HCT116 (cell line): ENCODE results near the gene TLCD2. TPM values are rescaled to one million over a fixed set of nuclear protein-coding genes. Genes with fewer than 3 reads are reported as not detected.
"Not testable (repeated sequence)": the region's sequence is repeated elsewhere in the genome, so short reads cannot be mapped to it uniquely, and the experiment has no call there.

Experiments
- ATAC-seq: fragments of 200-7000 bp; cut with Tn5 transposase; 2 replicates; pipeline ENCODE4 v1.9.1; 2020; ENCODE audit warnings: mild to moderate bottlenecking, moderate library complexity
- BruUV-seq: library from RNA; stranded (reverse); fragments of 400-500 nt; replicated peaks from 2 replicates; lab custom pipeline; 2021; lab: Mats Ljungman, UMichigan
- CTCF ChIA-PET: fragments of 300-600 bp; sonication (Branson Sonifier 250); formaldehyde crosslinking; loops from one replicate; lab custom pipeline; 2021; ENCODE audit warnings: antibody characterized with exemption; lab: Charles Lee
- POLR2A ChIA-PET: fragments of 300-600, 350-600 bp; sonication (Branson Sonifier 250); formaldehyde crosslinking; loops from one replicate; lab custom pipeline; 2021; ENCODE audit warnings: antibody characterized with exemption; lab: Charles Lee
- RAD21 ChIA-PET, 2 experiments: fragments of 300-600 bp; sonication (Branson Sonifier 250); formaldehyde crosslinking; loops; one replicate each; lab custom pipeline; 2023; ENCODE audit warnings: low total read pairs in 2 of 2; ENCODE audit not compliant: uncharacterized antibody in 2 of 2, unreplicated experiment in 2 of 2, low non-redundant PET in 1 of 2; lab: Charles Lee
- DNase-seq: peaks from one replicate; pipeline ENCODE4 v3.0.0-alpha.2; 2010; ENCODE audit warnings: low read depth, low spot score
- H2AFZ ChIP-seq: fragments of 200-600 bp; shearing (Covaris generic), sonication (generic); 2 replicates; pipeline ENCODE4 v1.6.1; 2017; ENCODE audit warnings: low read depth, mixed run types, mixed read lengths, antibody characterized with exemption, low read length; ENCODE audit not compliant: poor library complexity, severe bottlenecking
- H3K27ac ChIP-seq: 2 replicates; pipeline ENCODE4 v1.5.1; 2012; ENCODE audit warnings: low read depth, low read length
- H3K27me3 ChIP-seq: fragments of 200-600 bp; sonication (generic); 2 replicates; pipeline ENCODE4 v1.6.1; 2016; ENCODE audit warnings: mixed run types, low read length, mixed read lengths; ENCODE audit not compliant: insufficient read depth
- H3K36me3 ChIP-seq, 2 experiments: fragments of 200-500 bp in 1 of 2; fragments of 200-600 bp in 1 of 2; sonication (Bioruptor generic) in 1 of 2; sonication (generic) in 1 of 2; 2 replicates each; pipeline versions ENCODE4 v1.5.1 to v1.6.1; 2014 to 2016; ENCODE audit warnings: low read length in 2 of 2, inconsistent platforms in 1 of 2, mixed read lengths in 1 of 2, mixed run types in 1 of 2; ENCODE audit not compliant: insufficient read depth in 2 of 2, control insufficient read depth in 1 of 2
- H3K4me1 ChIP-seq, 2 experiments: fragments of 200-600 bp in 1 of 2; sonication (generic) in 1 of 2; 2 replicates each; pipeline versions ENCODE4 v1.5.1 to v1.6.1; 2012 to 2017; ENCODE audit warnings: low read length in 2 of 2, inconsistent platforms in 1 of 2, mild to moderate bottlenecking in 1 of 2, mixed read lengths in 1 of 2, mixed run types in 1 of 2, moderate library complexity in 1 of 2; ENCODE audit not compliant: insufficient read depth in 2 of 2, control insufficient read depth in 1 of 2
- H3K4me2 ChIP-seq: fragments of 200-600 bp; sonication (generic); 2 replicates; pipeline ENCODE4 v1.6.1; 2017; ENCODE audit warnings: mixed run types, low read length, mixed read lengths
- H3K4me3 ChIP-seq, 2 experiments: fragments of 200-600 bp in 1 of 2; sonication (generic) in 1 of 2; replicated peaks in 1 of 2; 2 replicates each; pipeline ENCODE4 v1.5.1; 2011 to 2016; ENCODE audit warnings: low read length in 2 of 2, control low read depth in 1 of 2, low read depth in 1 of 2, mild to moderate bottlenecking in 1 of 2, mixed read lengths in 1 of 2, mixed run types in 1 of 2
- H3K79me2 ChIP-seq: fragments of 200-600 bp; sonication (generic); 2 replicates; pipeline ENCODE4 v1.6.1; 2017; ENCODE audit warnings: mild to moderate bottlenecking, mixed run types, low read length, moderate library complexity, mixed read lengths; ENCODE audit not compliant: insufficient read depth
- H3K9ac ChIP-seq: fragments of 200-600 bp; sonication (generic); 2 replicates; pipeline ENCODE4 v1.6.1; 2016; ENCODE audit warnings: low read length, mixed read lengths
- H3K9me2 ChIP-seq: fragments of 200-600 bp; sonication (generic), shearing (Covaris generic); 2 replicates; pipeline ENCODE4 v1.6.1; 2017; ENCODE audit warnings: mixed run types, mild to moderate bottlenecking, moderate library complexity; ENCODE audit not compliant: insufficient read depth
- H3K9me3 ChIP-seq, 2 experiments: fragments of 200-500 bp in 1 of 2; fragments of 200-600 bp in 1 of 2; sonication (Bioruptor generic) in 1 of 2; sonication (generic) in 1 of 2; 2 replicates each; pipeline ENCODE4 v1.6.1; 2014 to 2017; ENCODE audit warnings: low read length in 2 of 2, mixed read lengths in 2 of 2, inconsistent platforms in 1 of 2, low read depth in 1 of 2, mild to moderate bottlenecking in 1 of 2, mixed run types in 1 of 2, moderate library complexity in 1 of 2; ENCODE audit not compliant: control insufficient read depth in 1 of 2, insufficient read depth in 1 of 2
- H4K20me1 ChIP-seq: fragments of 200-600 bp; sonication (generic), shearing (Covaris generic); 2 replicates; pipeline ENCODE4 v1.6.1; 2017; ENCODE audit warnings: mixed run types, mild to moderate bottlenecking, moderate library complexity; ENCODE audit not compliant: insufficient read depth
- JUND ChIP-seq: IDR thresholded peaks from 2 replicates; pipeline ENCODE4 v1.6.1; 2012
- POLR2AphosphoS5 ChIP-seq: IDR thresholded peaks from 2 replicates; pipeline ENCODE4 v1.6.1; 2011; ENCODE audit warnings: mild to moderate bottlenecking, low read depth, low read length, moderate library complexity
- intact Hi-C: fragments of 100-400 bp; cut with micrococcal nuclease; formaldehyde crosslinking; loops from 2 replicates; pipeline ENCODE4 v1.10.0; 2022
- total RNA-seq: library from RNA; stranded (reverse); gene quantifications from one replicate; pipeline ENCODE4 v1.2.1, GENCODE V29; 2021; ENCODE audit not compliant: unreplicated experiment

Gene TLCD2
- total RNA-seq, 1 experiment from 2014 or later = 1.8 TPM

- H3K9me3 ChIP-seq, ATAC-seq, DNase-seq, H3K27ac ChIP-seq, intact Hi-C loops, RAD21 ChIA-PET, H2AFZ ChIP-seq, BruUV-seq, CTCF ChIA-PET, H3K4me3 ChIP-seq, H3K9ac ChIP-seq, H4K20me1 ChIP-seq, H3K9me2 ChIP-seq, H3K27me3 ChIP-seq: not testable (repeated sequence)
- H3K4me1 ChIP-seq = peaks cover 23 to 44% of the 10 kb centered on the region in 2 experiments
- peak overlapping the region; percentile 100; the same call in 1 of the 2 replicates for H3K4me2 ChIP-seq
- H3K36me3 ChIP-seq = peaks cover 0 to 20% of the 10 kb centered on the region in 2 experiments; a peak in 1 of 4 replicates
- POLR2A ChIA-PET = interaction anchor here (0.7 kb wide), 1 partner anchor 29 kb away, joined by 3 read pairs; no protein-coding TSS in a partner anchor
- peaks cover 12% of the 10 kb centered on the region; the same call in 1 of the 2 replicates for H3K79me2 ChIP-seq
Observed at GRCh38 chr17:1708791-1709346, 1.3 kb downstream of the TLCD2 start.

- TF ChIP-seq POLR2AphosphoS5 = no peak
- TF ChIP-seq JUND = no peak
- Histone ChIP-seq H2AFZ (no peak overlapping the region), H3K9me3 (no peaks in the 10 kb centered on the region), H4K20me1 (no peaks in the 10 kb centered on the region), H3K4me2 (no peak overlapping the region), H3K36me3 (peaks cover 0 to 6% of the 10 kb centered on the region in 2 experiments; a peak in 1 of 4 replicates), H3K4me1 (peaks cover 16 to 30% of the 10 kb centered on the region in 2 experiments; a peak in 3 of 4 replicates), H3K9ac (no peak overlapping the region), H3K9me2 (no peaks in the 10 kb centered on the region), H3K27ac (no peak overlapping the region), H3K79me2 (no peaks in the 10 kb centered on the region), H3K27me3 (no peaks in the 10 kb centered on the region), H3K4me3 (no peak overlapping the region)
- POLR2A ChIA-PET = interaction anchor here (1.8 kb wide), 1 partner anchor 10 kb away, joined by 7 read pairs; no protein-coding TSS in a partner anchor
- BruUV-seq = no TSS peak
- intact Hi-C loops = no loop called here
- DNase-seq (no peak), ATAC-seq (no peak)
- RAD21 ChIA-PET = no interaction called here
- CTCF ChIA-PET = no interaction called here
Observed at GRCh38 chr17:1707107-1707506, 3.1 kb downstream of the TLCD2 start.
